Epithelial cell of proximal tubule (primary cell): ENCODE results near the gene HTR4. TPM values are rescaled to one million over a fixed set of nuclear protein-coding genes. Genes with fewer than 3 reads are reported as not detected.
"Not testable (repeated sequence)": the region's sequence is repeated elsewhere in the genome, so short reads cannot be mapped to it uniquely, and the experiment has no call there.

Experiments
- DNase-seq: peaks from one replicate; pipeline ENCODE4 v3.0.0-alpha.2; 2011; ENCODE audit warnings: low read depth
- H3K4me3 ChIP-seq: 2 replicates; pipeline ENCODE4 v1.5.1; 2011; ENCODE audit warnings: low read depth, mild to moderate bottlenecking, low read length
- CTCF ChIP-seq: conservative IDR thresholded peaks from 2 replicates; pipeline ENCODE4 v1.5.1; 2012; ENCODE audit warnings: low read depth, mild to moderate bottlenecking, low read length
- total RNA-seq: library from RNA; depleted of rRNA; stranded (reverse); fragments of >200 nt; gene quantifications from 2 replicates; pipeline ENCODE4 v1.2.3, GENCODE V29; 2015

HTR4 gene
- total RNA-seq, 1 donor from 2014 or later, result not detected

GRCh38 chr5:148540647-148541046 is 113.7 kb downstream of the HTR4 start:
- no peak for TF ChIP-seq CTCF
- no peak for DNase-seq

GRCh38 chr5:148539851-148540250 is 114.5 kb downstream of the HTR4 start:
- no peak for DNase-seq
- no peak for TF ChIP-seq CTCF
- no peak overlapping the region for H3K4me3 ChIP-seq

More at GRCh38 chr5:148540647-148541046, 113.7 kb downstream of the HTR4 start:
- H3K4me3 ChIP-seq, result no peak overlapping the region

- H3K4me3 ChIP-seq, result no peak overlapping the region
- TF ChIP-seq CTCF, result no peak
- no peak for DNase-seq
These were observed 119.1 kb downstream of the HTR4 start for GRCh38 chr5:148535190-148535589.

GRCh38 chr5:148532969-148533670 is 121.2 kb downstream of the HTR4 start:
- TF ChIP-seq CTCF, result no peak
- H3K4me3 ChIP-seq, result no peak overlapping the region
- no peak for DNase-seq

- DNase-seq, H3K4me3 ChIP-seq: not testable (repeated sequence)
These were observed 124.9 kb downstream of the HTR4 start for GRCh38 chr5:148529450-148529849.

GRCh38 chr5:148524721-148525120 is 129.6 kb downstream of the HTR4 start:
- no peak for TF ChIP-seq CTCF
- no peak for DNase-seq

GRCh38 chr5:148523139-148523538 is 131.2 kb downstream of the HTR4 start:
- TF ChIP-seq CTCF, result peak; percentile 20
- DNase-seq, result no peak
- H3K4me3 ChIP-seq, result no peak overlapping the region

More at GRCh38 chr5:148524721-148525120, 129.6 kb downstream of the HTR4 start:
- H3K4me3 ChIP-seq, result no peak overlapping the region
